Neural crest cell (in vitro differentiated cells): ENCODE results near the gene TRIO. TPM values are rescaled to one million over a fixed set of nuclear protein-coding genes. Genes with fewer than 3 reads are reported as not detected.

Experiments used
- DNase-seq: peaks from one replicate; pipeline ENCODE4 v3.0.0; 2021; ENCODE audit warnings: low read depth, mixed read lengths, low spot score
- H3K27ac Mint-ChIP-seq: one replicate; pipeline ENCODE4 v1.8.0; 2021; ENCODE audit warnings: mild to moderate bottlenecking, mixed read lengths; ENCODE audit not compliant: unreplicated experiment
- H3K27me3 Mint-ChIP-seq: 2 replicates; pipeline ENCODE4 v1.8.0; 2021; ENCODE audit warnings: low read depth, mild to moderate bottlenecking, mixed read lengths
- H3K36me3 Mint-ChIP-seq: 2 replicates; pipeline ENCODE4 v1.8.0; 2021; ENCODE audit warnings: low read depth, mild to moderate bottlenecking, mixed read lengths
- H3K4me1 Mint-ChIP-seq: 2 replicates; pipeline ENCODE4 v1.8.0; 2021; ENCODE audit warnings: mixed read lengths
- H3K4me3 Mint-ChIP-seq: one replicate; pipeline ENCODE4 v1.8.0; 2021; ENCODE audit warnings: mild to moderate bottlenecking, mixed read lengths
- H3K9me3 Mint-ChIP-seq: 2 replicates; pipeline ENCODE4 v1.8.0; 2021; ENCODE audit warnings: mixed read lengths
- CTCF ChIP-seq: fragments of 200-600 bp; sonication (generic); conservative IDR thresholded peaks from 2 replicates; pipeline ENCODE4 v1.5.0; 2021; ENCODE audit warnings: antibody characterized with exemption, mild to moderate bottlenecking
- total RNA-seq: library from RNA; stranded (reverse); gene quantifications from 2 replicates; pipeline ENCODE4 v1.2.1, GENCODE V29; 2021

TRIO gene
- total RNA-seq, 1 donor from 2014 or later, result 134 TPM

DNA sequence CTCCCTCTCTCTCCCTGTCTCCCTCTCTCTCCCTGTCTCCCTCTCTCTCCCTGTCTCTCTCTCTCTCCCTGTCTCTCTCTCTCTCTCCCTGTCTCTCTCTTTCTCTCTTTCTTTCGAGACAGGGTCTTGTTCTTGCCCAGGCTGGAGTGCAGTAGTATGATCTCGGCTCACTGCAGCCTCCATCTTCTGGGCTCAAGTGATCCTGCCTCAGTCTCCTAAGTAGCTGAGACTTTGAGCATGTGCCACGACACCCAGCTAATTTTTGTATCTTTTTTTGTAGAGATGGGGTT is 14.3 kb downstream of the TRIO start:
- DNase-seq, result no peak
- Mint-ChIP-seq H3K4me1 (peaks cover 45% of the 10 kb centered on the region), H3K4me3 (no peak overlapping the region), H3K27me3 (no peaks in the 10 kb centered on the region), H3K9me3 (no peaks in the 10 kb centered on the region), H3K36me3 (peaks cover 2% of the 10 kb centered on the region), H3K27ac (no peak overlapping the region)
- TF ChIP-seq CTCF, result no peak

- no peak overlapping the region for H3K4me3 Mint-ChIP-seq
- H3K4me1 Mint-ChIP-seq, result peaks cover 34% of the 10 kb centered on the region
- no peaks in the 10 kb centered on the region for H3K27me3 Mint-ChIP-seq
- no peak for DNase-seq
- H3K36me3 Mint-ChIP-seq, result peaks cover 11% of the 10 kb centered on the region
- peaks cover 2% of the 10 kb centered on the region for H3K9me3 Mint-ChIP-seq
- H3K27ac Mint-ChIP-seq, result no peak overlapping the region
- TF ChIP-seq CTCF, result no peak
Observed at GRCh38 chr5:14158890-14159666, 15.9 kb downstream of the TRIO start.

- H3K4me1 Mint-ChIP-seq, result peaks cover 48% of the 10 kb centered on the region
- DNase-seq, result no peak
- H3K36me3 Mint-ChIP-seq, result peaks cover 21% of the 10 kb centered on the region
- H3K4me3 Mint-ChIP-seq, result no peak overlapping the region
- H3K27ac Mint-ChIP-seq, result no peak overlapping the region
- H3K9me3 Mint-ChIP-seq, result peaks cover 5% of the 10 kb centered on the region
- no peaks in the 10 kb centered on the region for H3K27me3 Mint-ChIP-seq
- TF ChIP-seq CTCF, result no peak
Observed at GRCh38 chr5:14161825-14162556, 18.8 kb downstream of the TRIO start.

GRCh38 chr5:14164164-14165163 is 21.3 kb downstream of the TRIO start:
- DNase-seq, result no peak
- H3K4me1 Mint-ChIP-seq, result peaks cover 64% of the 10 kb centered on the region
- H3K27ac Mint-ChIP-seq, result no peak overlapping the region
- H3K4me3 Mint-ChIP-seq, result no peak overlapping the region
- H3K36me3 Mint-ChIP-seq, result peaks cover 25% of the 10 kb centered on the region
- no peaks in the 10 kb centered on the region for H3K27me3 Mint-ChIP-seq
- no peak for TF ChIP-seq CTCF
- H3K9me3 Mint-ChIP-seq, result peaks cover 5% of the 10 kb centered on the region

DNA sequence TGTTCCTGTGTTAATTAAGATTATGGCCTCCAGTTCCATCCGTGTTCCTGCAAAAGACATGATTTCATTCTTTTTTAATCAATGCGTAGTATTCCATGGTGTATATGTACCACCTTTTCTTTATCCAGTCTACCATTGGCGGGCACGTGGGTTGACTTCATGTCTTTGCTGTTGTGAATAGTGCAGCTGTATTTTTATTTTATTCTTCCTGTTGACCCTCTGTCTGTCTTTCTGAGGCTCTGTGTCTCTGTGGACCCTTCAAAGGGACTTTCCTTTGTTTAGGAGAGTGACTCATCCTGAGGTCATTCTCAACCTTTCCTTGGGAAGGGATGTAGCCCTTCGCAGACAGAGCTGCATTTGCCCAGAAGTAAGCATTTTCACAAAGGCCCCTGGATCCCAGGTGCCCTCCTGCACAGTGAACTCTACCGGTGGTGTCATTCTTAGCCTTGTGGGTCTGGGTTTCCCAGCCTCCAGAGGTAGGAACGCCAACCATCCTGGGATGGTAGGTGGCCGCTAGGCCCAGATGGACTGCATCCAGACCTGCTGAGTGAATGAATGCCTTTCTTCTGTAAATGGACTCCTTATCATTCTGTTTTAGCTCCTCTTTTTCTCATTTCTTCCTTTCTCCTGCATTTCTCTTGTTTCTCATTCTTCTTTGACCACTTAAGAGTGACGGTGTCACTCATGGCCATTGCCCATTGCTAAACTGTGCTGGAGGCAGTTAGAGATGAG is 22.4 kb downstream of the TRIO start:
- Mint-ChIP-seq H3K4me3 (no peak overlapping the region), H3K27ac (peak overlapping the region; percentile 39), H3K27me3 (no peaks in the 10 kb centered on the region), H3K36me3 (peaks cover 25% of the 10 kb centered on the region), H3K4me1 (peaks cover 59% of the 10 kb centered on the region), H3K9me3 (peaks cover 5% of the 10 kb centered on the region)
- TF ChIP-seq CTCF, result no peak
- no peak for DNase-seq
